Spleen (tissue), 11 donors: ENCODE results near the gene FAIM2. TPM values are rescaled to one million over a fixed set of nuclear protein-coding genes. Genes with fewer than 3 reads are reported as not detected.

Experiments
- DNase-seq: peaks from one replicate; pipeline ENCODE4 v3.0.0-alpha.2; 2020
- H3K27ac ChIP-seq, 8 donors: fragments of 200-600 bp; sonication (generic) in 7 of 8; 1 replicate in 4 of 8; 2 replicates in 4 of 8; pipeline versions ENCODE4 v1.5.0 to v1.8.0; 2016 to 2021; ENCODE audit warnings: inconsistent platforms in 4 of 8, mild to moderate bottlenecking in 4 of 8, moderate library complexity in 1 of 8
- H3K27me3 ChIP-seq, 7 donors: fragments of 200-600 bp; sonication (generic) in 6 of 7; replicated peaks in 1 of 7; 1 replicate in 4 of 7; 2 replicates in 3 of 7; pipeline versions ENCODE4 v1.5.0 to v1.8.0; 2016 to 2021; ENCODE audit warnings: inconsistent platforms in 3 of 7, mild to moderate bottlenecking in 1 of 7
- H3K36me3 ChIP-seq, 6 donors: fragments of 200-600 bp; sonication (generic) in 5 of 6; 1 replicate in 4 of 6; 2 replicates in 2 of 6; pipeline versions ENCODE4 v1.5.0 to v1.8.0; 2016 to 2021; ENCODE audit warnings: inconsistent platforms in 2 of 6
- H3K4me1 ChIP-seq, 6 donors: fragments of 200-600 bp; sonication (generic) in 5 of 6; 1 replicate in 3 of 6; 2 replicates in 3 of 6; pipeline versions ENCODE4 v1.5.0 to v1.8.0; 2016 to 2021; ENCODE audit warnings: inconsistent platforms in 3 of 6
- H3K4me3 ChIP-seq, 8 donors: fragments of 200-600 bp; sonication (generic) in 7 of 8; 1 replicate in 4 of 8; 2 replicates in 4 of 8; pipeline versions ENCODE4 v1.5.0 to v1.8.0; 2016 to 2021; ENCODE audit warnings: inconsistent platforms in 4 of 8, mild to moderate bottlenecking in 4 of 8, moderate library complexity in 2 of 8
- H3K9me3 ChIP-seq, 8 donors: fragments of 200-600 bp; sonication (generic) in 7 of 8; 1 replicate in 4 of 8; 2 replicates in 4 of 8; pipeline versions ENCODE4 v1.5.0 to v1.8.0; 2016 to 2021; ENCODE audit warnings: inconsistent platforms in 4 of 8
- POLR2A ChIP-seq, 3 donors: fragments of 450-650 bp; IDR thresholded peaks; one replicate each; pipeline ENCODE4 v1.5.1; 2017; ENCODE audit warnings: antibody characterized with exemption in 3 of 3, mild to moderate bottlenecking in 1 of 3
- POLR2AphosphoS5 ChIP-seq, 3 donors: sonication (generic); formaldehyde crosslinking; IDR thresholded peaks; one replicate each; pipeline ENCODE4 v1.5.1; 2017; ENCODE audit warnings: antibody characterized with exemption in 3 of 3
- WGBS, 5 donors: extraction: QIAGEN DNeasy Blood & Tissue Kit in 3 of 5; methylation state at CpG; one replicate each; pipeline versions ENCODE4 v1.1.5 to v1.1.7; 2013 to 2018; 5-methylcytosine and 5-hydroxymethylcytosine counted together
- intact Hi-C: fragments of 100-400 bp; cut with DNase I; formaldehyde crosslinking; loops from one replicate; pipeline ENCODE4 v1.15.0; 2023; ENCODE audit warnings: low total_unique reads
- polyA plus RNA-seq, 3 donors: library from polyadenylated mRNA; stranded (reverse); fragments of 200-250 nt; gene quantifications; one replicate each; pipeline ENCODE4 v1.2.1, GENCODE V29; 2013
- total RNA-seq, 7 donors: library from RNA; depleted of rRNA in 3 of 7; stranded (reverse); fragments of >200 nt in 3 of 7; fragmentation: NEBNext Ultra II Directional in 4 of 7; extraction: Animal tissue kit (Norgen Biotek cat#: 25700) in 4 of 7; gene quantifications; one replicate each; pipeline versions ENCODE4 v1.1.0 to v1.2.1, GENCODE V29; 2016 to 2021
- TF ChIP-seq, protein P1 (sequence below), 11 experiments: fragments of 200-600 bp in 7 of 11; fragments of 450-650 bp in 4 of 11; sonication (generic) in 4 of 11; IDR thresholded peaks in 8 of 11; conservative IDR thresholded peaks in 3 of 11; 1 replicate in 7 of 11; 2 replicates in 4 of 11; pipeline versions ENCODE4 v1.4.0 to v1.8.0; 2016 to 2021; ENCODE audit warnings: antibody characterized with exemption in 11 of 11, inconsistent platforms in 4 of 11, mild to moderate bottlenecking in 1 of 11
- donor health status: healthy with polysubstance abuse.
- donor health status: DM: no; HTN: no; CAD: no; lungs with moderate emphysema.
- donor health status: DM: no; HTN: no; CAD: no.
- donor health status: Bipolar disorder and iron deficiency.
- donor health status: healthy.
- donor health status: DM: no; HTN: no; CAD: no.
- donor health status: DM: yes; HTN: yes; CAD: no.

Gene FAIM2
- total and polyA plus RNA-seq, 10 donors = 0.04 to 3.2 (median 0.47) TPM; not detected in 1

GRCh38 chr12:49945394-49946080 is 41.8 kb upstream of the FAIM2 start:
- peak overlapping the region in 6 of 8 donors; percentile 14 to 66 (median 50) for H3K27ac ChIP-seq

GRCh38 chr12:49944718-49945117 is 41.0 kb upstream of the FAIM2 start:
- TF ChIP-seq POLR2A (IDR thresholded peaks at IDR 0.05) = no peak
- no peak for TF ChIP-seq POLR2AphosphoS5 (IDR thresholded peaks at IDR 0.05)
- TF ChIP-seq, protein P1, sequence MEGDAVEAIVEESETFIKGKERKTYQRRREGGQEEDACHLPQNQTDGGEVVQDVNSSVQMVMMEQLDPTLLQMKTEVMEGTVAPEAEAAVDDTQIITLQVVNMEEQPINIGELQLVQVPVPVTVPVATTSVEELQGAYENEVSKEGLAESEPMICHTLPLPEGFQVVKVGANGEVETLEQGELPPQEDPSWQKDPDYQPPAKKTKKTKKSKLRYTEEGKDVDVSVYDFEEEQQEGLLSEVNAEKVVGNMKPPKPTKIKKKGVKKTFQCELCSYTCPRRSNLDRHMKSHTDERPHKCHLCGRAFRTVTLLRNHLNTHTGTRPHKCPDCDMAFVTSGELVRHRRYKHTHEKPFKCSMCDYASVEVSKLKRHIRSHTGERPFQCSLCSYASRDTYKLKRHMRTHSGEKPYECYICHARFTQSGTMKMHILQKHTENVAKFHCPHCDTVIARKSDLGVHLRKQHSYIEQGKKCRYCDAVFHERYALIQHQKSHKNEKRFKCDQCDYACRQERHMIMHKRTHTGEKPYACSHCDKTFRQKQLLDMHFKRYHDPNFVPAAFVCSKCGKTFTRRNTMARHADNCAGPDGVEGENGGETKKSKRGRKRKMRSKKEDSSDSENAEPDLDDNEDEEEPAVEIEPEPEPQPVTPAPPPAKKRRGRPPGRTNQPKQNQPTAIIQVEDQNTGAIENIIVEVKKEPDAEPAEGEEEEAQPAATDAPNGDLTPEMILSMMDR (IDR thresholded peaks at IDR 0.05 in 8 of 11, conservative IDR thresholded peaks at IDR 0.05 in 3 of 11) = no peak
- H3K36me3 ChIP-seq = no peaks in the 10 kb centered on the region
- intact Hi-C loops = no loop called here
- peak overlapping the region in 2 of 8 donors; percentile 58 for H3K27ac ChIP-seq
- peaks cover 0 to 13% (median 0%) of the 10 kb centered on the region in 7 donors for H3K27me3 ChIP-seq
- no peak overlapping the region for H3K4me3 ChIP-seq
- DNase-seq = peak; percentile 69
- WGBS, 5 donors = 66 to 91% (median 76%) methylated on average over 3 of the region's 3 CpGs
- H3K4me1 ChIP-seq = peaks cover 5 to 33% (median 15%) of the 10 kb centered on the region in 6 donors
- H3K9me3 ChIP-seq = no peaks in the 10 kb centered on the region

More at GRCh38 chr12:49945394-49946080, 41.8 kb upstream of the FAIM2 start:
- H3K27me3 ChIP-seq = peaks cover 0 to 21% (median 0%) of the 10 kb centered on the region in 7 donors
- peak; percentile 90 for DNase-seq
- WGBS, 5 donors = 5 to 13% (median 10%) methylated on average over 28 of the region's 28 CpGs
- peak overlapping the region in 3 of 8 donors; percentile 16 to 62 (median 24) for H3K4me3 ChIP-seq
- H3K36me3 ChIP-seq = no peaks in the 10 kb centered on the region
- TF ChIP-seq POLR2AphosphoS5 (IDR thresholded peaks at IDR 0.05) = peak in 2 of 3 donors; percentile 55 to 64
- TF ChIP-seq POLR2A (IDR thresholded peaks at IDR 0.05) = no peak
- TF ChIP-seq, protein P1 (IDR thresholded peaks at IDR 0.05 in 8 of 11, conservative IDR thresholded peaks at IDR 0.05 in 3 of 11) = peak; percentile 52 to 92 (median 75)
- H3K9me3 ChIP-seq = no peaks in the 10 kb centered on the region
- intact Hi-C loops = no loop called here
- peaks cover 5 to 33% (median 15%) of the 10 kb centered on the region in 6 donors for H3K4me1 ChIP-seq

- peaks cover 0 to 7% (median 0%) of the 10 kb centered on the region in 7 donors for H3K27me3 ChIP-seq
Observed at GRCh38 chr12:49944046-49944445, 40.3 kb upstream of the FAIM2 start.

DNA sequence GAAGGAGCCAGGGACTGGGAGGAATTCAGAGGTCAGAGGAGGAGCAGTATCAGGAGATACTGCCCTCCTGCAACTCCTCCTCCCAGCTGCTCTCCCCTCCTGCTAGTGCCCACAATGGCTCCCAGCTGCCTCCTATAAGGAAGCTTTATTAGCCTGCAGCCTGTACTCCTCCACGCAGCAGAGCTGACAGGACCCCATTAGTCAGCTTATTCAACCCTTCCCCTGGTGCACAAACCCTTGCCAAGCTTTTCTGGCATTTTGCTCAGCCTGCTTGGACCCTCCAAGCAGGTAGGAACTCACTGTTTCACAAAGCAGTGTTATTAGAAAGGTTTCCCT is 39.9 kb upstream of the FAIM2 start:
- Histone ChIP-seq H3K4me1 (peaks cover 5 to 33% (median 15%) of the 10 kb centered on the region in 6 donors), H3K9me3 (no peaks in the 10 kb centered on the region), H3K27me3 (peaks cover 0 to 2% (median 0%) of the 10 kb centered on the region in 7 donors), H3K27ac (no peak overlapping the region), H3K36me3 (no peaks in the 10 kb centered on the region), H3K4me3 (no peak overlapping the region)
- WGBS, 5 donors = 79 to 100% (median 93%) methylated on average over 1 of the region's 1 CpG
- TF ChIP-seq POLR2A (IDR thresholded peaks at IDR 0.05) (no peak), POLR2AphosphoS5 (IDR thresholded peaks at IDR 0.05) (no peak)
- TF ChIP-seq, protein P1 (IDR thresholded peaks at IDR 0.05 in 8 of 11, conservative IDR thresholded peaks at IDR 0.05 in 3 of 11) = no peak
- intact Hi-C loops = no loop called here
- no peak for DNase-seq

More at GRCh38 chr12:49944046-49944445, 40.3 kb upstream of the FAIM2 start:
- peak; percentile 40 for DNase-seq
- 79 to 90% (median 88%) methylated on average over 5 of the region's 5 CpGs for WGBS, 5 donors
- no peak for TF ChIP-seq POLR2A (IDR thresholded peaks at IDR 0.05)
- TF ChIP-seq POLR2AphosphoS5 (IDR thresholded peaks at IDR 0.05) = no peak
- TF ChIP-seq, protein P1 (IDR thresholded peaks at IDR 0.05 in 8 of 11, conservative IDR thresholded peaks at IDR 0.05 in 3 of 11) = no peak
- no peaks in the 10 kb centered on the region for H3K9me3 ChIP-seq
- H3K4me1 ChIP-seq = peaks cover 5 to 33% (median 15%) of the 10 kb centered on the region in 6 donors
- peak overlapping the region in 1 of 8 donors; percentile 58 for H3K27ac ChIP-seq
- H3K36me3 ChIP-seq = no peaks in the 10 kb centered on the region
- no peak overlapping the region for H3K4me3 ChIP-seq
- intact Hi-C loops = no loop called here
